ENCODE data around the gene DLG5.

Gene DLG5

DNA sequence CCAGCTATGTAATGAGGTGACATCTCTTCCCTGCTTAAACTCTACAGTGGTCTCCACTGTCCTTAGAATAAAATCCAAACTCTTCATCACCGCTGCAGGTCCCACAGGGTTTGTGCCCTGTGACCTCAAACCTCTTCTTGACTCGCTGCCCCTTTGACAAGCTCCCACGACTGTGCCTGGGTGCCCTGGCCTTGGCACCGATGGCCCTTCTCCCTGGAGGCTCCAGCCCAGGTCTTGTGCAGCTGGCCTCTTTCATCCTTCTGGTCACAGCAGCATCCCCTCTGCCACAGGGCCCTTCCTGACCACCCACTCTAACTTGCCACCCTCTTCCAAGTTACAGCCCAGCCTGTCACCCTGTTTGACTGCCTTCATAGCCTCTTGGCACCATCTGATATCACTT, 108.2 kb downstream of the DLG5 start:
- no peak for DNase-seq

DNA sequence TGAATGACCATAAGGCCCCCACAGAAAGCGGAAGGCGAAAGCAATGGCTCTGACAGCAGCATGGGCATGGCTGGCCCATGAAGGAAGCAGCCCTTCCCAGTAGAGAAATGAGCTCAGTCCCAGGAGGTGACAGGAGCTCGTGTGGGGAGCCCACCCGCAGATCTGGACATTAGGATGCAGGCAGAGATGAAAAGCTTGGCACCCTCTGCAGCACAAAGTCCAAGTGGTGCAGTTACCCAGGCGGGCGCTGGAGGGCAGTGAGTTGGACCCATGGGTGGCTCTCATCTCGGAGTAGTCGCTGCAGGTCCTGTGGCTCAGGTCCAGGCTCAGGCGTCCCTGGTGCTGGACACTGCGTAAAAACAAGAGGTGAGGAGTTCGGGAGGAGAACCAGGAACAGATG, 109.0 kb downstream of the DLG5 start:
- no peak for DNase-seq

DNA sequence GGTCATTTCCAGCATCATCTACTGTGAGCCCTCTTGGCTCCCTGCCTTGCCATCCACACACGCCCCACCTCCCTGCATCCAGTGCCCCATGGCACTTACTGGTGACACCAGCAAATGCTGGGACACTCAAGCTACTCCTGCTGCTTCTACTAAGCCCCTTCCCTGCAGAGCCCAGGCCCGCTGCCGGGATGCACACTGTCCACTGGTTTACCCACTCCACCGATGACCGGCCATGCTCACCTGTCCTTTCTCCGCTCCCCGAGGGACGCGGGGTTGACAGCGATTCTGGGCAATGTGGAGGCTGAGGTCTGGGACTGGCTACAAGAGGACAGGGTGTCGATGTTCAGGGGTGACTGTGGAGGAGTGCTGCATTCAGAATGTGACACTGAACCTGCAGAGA, 110.2 kb downstream of the DLG5 start:
- no peak for DNase-seq

DNA sequence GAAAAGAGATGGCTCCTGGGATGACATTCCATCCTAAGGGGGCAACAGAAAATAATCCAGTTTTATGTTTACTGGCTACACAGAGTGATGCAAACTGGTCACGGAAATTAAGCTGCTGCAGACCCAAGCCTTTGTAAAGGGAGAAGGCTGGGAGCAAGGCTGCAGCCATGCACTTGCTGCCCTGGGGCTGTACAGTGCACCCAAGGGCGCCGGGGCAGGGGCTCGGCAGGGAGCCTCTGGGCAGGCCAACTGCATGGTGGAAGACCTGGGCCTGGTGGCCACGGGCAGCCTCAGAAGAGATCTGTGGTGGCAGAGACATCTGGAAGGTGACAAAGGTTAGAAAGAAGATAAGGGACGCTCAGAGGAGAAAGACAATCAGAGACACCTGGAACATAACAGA, 113.8 kb downstream of the DLG5 start:
- no peak for DNase-seq

DNA sequence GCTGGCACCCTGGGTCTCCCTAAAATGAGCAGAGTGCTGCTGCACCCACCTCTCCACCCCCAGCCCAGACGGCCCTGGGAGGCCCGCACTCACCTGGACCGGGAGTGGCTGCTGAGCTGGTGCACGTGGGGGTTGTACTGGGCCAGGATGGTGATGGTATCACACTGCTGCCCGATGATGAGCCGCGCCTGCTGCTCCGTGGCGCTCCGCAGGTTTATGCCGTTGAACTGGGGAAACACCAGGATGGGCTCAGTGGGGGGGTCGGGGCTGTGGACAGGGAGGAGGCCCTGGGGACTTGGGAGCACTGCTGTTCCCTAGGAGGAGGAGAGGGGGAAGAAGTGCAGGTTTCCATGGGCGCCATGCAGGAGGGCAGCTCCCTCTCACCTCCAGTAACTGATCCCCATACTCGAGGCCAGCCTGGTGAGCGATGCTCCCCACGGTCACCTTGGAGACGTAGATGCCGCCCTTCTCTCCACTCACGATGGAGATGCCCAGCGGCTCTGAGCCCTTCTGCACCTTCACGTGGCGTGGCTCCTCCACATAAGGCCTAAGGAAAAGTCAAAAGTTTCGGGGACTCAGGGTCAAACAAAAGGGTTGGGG, 114.6 kb downstream of the DLG5 start:
- DNase-seq: no peak

DNA sequence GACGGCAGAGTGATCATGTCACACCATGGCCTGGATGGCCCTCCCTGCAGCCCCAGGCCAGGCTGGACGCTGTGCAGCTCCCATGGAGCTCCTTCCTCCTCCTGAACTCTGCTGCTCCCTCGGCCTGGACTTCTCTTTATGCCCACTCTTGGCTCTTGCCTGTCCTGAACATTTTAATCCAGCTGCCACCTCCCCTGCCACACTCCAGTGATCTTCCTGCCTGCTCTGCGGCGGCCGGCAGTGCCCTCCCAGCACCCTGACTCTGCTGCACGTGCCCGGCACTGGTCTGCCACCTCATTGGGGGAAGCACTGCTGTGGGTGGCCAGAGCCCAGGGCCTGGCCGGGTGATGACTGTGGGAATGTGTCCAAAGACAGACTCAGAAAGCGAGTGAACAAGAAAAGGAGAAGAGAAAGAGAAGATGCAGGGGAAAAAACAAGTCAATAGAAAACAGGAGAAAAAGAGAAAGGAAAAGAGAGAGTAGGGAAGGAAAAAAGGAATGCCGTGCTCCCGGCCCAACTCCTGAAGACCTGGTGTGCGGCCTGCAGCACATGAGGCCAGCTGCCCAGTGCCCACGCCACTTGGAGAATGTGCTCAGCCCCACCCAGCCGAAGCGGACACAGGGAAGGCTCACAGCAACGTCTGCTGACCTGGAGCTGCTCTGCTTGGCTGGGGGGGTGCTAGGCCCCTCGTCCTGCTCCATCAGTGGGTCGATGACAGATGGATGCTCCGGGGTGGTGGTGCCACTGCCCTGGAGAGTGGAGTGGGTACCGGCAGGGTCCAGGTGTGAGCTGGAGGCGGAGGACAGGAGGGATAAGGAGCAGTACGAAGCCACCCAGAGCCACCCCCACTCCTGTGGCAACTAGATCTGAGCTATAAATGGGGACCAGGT, 115.9 kb downstream of the DLG5 start:
- DNase-seq: no peak

DNA sequence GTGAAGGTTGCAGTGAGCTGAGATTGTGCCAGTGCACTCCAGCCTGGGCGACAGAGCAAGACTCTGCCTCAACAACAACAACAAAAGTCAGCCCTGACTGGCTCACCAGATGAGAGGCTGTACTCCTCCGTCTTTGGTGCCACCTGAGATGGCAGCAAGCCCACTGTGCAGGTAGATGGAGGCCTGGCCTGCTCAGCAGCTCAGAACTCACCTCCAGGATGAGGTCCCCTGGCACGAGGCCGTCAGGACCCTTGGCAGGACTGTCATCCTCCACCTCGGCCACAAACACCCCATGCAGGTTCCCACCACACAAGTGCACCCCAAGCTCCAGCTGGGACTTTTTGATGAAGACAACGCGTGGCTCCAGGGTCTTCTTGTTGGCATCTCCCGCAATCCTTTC, 117.2 kb downstream of the DLG5 start:
- DNase-seq: no peak

DNA sequence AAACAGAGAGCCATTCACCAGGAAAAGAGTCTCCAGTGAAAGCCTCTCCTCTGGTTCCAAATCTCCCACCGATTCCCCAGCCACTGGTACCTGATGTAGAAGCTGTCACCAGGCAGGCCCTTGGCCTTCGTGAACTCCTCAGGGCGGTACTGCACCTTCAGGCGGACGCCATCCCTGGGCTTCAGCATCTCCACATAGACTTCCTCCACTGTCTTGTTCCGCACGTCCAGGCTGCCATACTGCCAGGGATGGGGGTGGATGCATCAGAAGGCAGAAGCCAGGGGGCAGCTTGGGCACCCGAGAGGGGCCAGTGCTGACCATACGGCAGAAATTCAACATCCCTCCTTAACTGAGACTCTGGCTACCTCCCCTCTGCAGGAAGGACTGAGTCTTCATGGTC, 118.8 kb downstream of the DLG5 start:
- DNase-seq: no peak

DNA sequence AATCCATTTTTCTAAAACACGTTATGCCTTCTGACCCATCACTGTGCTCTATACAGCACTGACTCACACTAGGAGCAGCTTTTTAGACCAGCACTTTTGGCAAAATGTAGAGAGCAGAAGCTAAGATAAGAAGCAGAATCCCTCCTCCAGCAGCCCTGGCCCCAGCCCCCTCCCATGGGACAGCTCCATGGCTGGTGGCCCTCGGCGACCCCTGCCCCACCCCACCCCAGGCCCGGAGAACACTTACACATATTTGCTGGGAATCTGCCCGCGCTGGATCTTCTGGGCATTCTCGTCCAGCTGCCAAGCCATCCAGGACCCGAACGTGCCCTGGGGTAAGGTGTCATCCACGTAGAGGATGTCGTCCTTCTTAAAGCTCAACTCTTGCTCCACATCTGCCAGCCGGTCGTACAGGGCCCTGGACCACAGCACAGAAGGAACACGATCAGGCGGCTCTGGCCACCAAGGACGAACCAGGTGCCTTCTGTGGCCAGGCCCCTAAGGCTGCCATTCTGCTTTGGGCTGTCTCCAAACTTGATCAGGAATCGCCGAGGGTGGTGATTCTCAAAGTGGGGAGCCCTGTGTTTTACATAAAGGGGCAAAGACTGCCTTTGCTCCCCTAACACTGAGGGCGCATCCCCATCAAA, 119.9 kb downstream of the DLG5 start:
- no peak for DNase-seq

DNA sequence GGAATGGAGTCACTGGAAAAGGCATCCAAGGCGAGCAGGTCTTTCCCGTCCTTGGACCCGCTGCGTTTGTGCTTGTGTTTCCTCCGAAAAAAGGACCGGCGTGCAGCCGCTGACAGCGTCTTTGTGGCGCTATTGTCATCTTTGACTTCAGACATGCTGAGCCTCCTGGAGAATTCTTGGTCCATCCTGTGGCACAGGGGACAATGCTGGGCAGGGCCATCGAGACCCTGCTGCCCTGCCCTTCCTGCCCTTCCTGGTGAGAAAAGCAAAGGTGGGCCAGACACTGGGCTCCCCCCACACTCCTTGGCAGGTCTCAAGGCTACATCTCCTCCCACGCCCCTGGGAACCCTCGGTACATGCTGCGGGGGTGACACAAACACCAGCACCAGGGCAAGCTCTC, 120.9 kb downstream of the DLG5 start:
- no peak for DNase-seq

DNA sequence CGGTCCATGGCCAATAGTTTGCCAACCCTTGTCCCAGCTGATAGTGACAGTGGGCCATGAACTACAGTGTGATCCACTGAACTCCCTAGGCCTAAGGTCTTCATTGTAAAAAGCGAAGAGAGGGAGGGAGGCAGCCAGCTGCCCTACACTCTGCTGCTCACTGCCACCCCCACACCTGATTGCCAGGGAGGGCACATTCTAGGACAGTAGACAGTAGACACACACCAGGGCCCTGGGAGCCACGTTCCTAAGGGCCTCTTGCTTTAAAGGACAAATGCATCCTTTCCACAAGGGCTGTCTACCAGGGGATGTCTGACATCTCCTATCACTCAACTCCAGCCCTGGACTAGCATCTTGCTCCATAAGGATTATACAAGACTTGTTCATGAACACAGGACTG, 122.2 kb downstream of the DLG5 start:
- DNase-seq: no peak

DNA sequence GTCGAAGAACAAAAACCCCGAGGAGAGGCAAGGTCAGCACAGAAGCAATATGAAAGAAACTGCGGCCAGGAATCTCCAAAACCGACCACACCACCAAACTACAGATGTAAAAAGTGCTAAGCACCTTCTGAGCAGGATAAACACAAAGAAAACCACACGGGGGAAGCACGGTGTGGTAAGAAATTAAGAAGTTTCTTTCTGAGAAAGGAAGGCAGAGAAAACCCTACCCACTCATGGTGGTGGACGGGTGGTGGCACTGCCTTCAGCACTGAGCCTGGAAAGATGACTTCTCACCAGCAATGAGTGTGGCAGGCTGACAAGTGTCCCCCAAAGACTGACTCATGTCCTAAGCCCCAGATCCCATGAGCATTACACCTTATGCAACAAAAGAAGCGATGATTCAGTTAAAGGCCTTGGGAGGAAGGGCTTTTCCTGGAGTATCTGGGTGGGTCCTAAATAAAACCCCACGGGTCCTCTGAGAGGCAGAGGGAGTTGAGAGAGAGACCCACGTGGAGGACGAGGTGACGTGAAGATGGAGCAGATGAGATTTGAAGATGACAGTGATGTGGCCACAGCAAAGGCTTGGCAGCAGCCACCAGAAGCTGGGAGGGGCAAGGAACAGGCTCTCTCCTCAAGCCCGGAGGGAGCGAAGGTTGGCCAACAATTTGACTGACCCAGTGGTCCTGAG, 124.9 kb downstream of the DLG5 start:
- DNase-seq: no peak

DNA sequence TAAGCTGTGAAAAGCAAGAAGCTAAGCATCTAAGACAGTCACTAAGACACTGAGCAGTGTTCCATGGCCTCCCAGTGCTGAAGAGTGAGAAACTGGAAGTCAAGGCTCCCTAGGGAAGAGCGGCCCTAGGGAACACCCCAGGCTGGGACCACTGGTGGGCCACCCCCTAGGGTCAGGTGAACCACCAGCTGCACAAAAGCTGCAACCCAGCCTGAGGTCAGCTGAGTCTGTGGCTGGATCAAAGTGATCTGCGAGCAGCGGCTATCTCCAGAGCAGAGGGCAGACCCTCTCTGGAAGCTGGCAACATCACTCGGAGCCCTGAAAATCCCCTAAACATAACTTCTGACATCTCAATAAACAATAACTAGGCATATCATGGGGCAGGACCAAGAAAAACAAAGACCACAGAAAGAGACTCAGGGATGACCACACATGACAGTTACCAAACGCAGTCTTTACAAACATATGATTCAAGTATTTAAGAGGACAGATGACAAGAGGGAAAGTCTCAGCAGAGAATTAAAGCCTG, 125.8 kb downstream of the DLG5 start:
- DNase-seq: no peak

DNA sequence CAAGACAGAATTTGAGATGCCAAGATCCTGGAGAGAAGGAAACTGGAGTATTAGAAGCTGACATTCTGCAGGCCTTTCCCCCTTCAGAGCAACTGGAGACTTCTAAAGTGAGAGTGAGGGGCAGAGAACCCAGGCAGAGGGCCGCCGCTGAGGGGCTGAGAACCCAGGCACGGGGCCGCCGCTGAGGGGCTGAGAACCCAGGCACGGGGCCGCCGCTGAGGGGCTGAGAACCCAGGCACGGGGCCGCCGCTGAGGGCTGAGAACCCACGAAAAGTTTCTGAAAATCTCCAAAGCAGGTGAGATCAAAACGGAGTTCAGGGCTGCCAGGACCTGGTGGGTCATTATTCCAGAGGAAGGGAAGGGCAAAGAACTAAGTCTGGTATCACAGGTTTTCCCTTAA, 126.2 kb downstream of the DLG5 start:
- DNase-seq: no peak

DNA sequence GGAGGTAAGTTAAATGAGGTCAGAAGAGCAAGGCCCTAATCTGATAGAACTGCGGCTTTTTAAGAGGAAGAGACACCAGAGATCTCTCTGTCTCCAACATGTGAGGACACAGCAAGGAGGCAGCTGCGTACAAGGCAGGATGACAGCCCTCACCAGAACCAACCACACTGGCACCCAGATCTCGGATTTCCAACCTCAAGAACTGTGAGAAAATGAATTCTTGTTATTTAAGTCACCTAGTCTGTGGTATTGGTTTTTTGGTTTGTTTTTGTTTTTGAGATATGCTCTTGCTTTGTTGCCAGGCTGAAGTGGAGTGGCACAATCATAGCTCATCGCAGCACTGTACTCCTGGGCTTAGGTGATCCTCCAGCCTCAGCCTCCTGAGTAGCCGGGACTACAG, 127.2 kb downstream of the DLG5 start:
- DNase-seq: no peak

DNA sequence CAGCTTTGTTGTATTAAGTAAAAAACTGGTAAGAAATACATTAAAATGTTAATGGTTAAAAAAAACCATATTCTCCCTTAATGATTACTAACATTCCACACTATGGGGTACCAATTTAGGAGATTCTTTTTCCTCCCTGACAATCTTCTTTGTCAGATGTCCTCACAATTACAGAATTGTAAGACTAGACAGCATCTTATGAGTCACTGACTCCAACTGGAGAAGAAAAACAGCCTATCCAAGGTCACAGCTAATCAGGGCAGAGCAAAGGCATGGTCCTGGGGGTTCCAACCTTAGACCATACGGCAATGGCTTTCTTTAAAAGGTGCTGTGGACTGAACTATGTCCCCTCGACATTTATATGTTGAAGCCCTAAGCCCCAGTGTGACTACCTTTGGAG, 127.6 kb downstream of the DLG5 start:
- no peak for DNase-seq

DNA sequence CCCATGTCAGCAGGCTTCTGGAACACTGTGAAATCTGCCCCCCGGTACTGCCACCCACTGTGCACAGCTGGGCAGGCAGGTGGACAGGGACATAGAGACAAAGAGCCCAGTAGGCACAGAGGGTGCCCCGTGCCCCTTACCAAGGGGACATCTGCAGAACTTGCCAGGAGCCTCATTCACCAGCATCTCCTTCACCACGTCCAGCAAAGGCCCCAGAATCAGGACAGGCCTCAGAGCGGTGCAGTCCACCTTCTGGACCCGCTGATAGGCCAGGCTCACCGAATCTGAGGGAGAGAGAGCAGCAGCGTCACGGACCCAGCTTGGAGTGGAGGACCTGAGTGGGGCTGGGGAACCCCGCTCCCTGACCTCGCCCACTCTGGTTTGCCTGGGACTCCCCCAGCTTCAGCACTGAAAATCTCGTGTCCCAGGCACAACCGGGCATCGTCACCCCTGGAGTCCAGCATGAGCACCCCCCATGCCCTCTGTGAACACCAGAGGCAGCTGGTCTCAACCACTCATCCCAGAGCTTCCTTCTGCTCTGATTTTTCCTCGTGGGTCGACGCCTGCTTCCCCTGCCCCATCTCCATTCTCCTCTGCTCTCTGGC, 130.1 kb downstream of the DLG5 start:
- DNase-seq: no peak

DNA sequence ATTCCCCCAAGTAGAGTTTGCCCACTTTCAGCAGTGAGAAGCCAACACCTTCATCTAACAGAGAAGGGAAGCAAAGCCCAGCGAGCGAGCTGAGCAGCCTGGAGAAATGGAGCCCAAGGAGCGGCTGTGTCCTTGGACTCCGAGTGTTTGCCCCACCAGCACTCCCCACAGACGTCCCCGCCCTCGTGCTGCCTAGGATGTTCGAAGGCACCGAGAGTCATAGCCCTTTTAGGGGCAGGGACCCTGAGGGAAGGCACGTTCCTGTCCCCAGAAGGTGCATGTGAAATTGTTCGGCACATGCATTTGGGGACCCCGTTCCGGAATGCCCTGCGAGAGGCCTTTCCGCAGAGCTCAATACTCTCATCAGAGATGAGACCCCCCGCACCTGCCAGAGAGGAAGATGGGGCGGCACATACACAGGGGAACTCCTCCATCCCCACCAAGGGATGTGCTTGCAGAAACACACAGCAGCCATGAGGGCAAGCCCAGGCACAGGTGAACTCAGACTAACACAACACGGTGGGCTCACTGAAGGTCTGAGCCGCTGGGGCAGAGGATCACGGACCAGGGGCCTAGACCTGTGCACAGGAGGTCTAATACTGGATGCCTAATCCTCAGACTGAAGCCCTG, 131.0 kb downstream of the DLG5 start:
- no peak for DNase-seq

DNA sequence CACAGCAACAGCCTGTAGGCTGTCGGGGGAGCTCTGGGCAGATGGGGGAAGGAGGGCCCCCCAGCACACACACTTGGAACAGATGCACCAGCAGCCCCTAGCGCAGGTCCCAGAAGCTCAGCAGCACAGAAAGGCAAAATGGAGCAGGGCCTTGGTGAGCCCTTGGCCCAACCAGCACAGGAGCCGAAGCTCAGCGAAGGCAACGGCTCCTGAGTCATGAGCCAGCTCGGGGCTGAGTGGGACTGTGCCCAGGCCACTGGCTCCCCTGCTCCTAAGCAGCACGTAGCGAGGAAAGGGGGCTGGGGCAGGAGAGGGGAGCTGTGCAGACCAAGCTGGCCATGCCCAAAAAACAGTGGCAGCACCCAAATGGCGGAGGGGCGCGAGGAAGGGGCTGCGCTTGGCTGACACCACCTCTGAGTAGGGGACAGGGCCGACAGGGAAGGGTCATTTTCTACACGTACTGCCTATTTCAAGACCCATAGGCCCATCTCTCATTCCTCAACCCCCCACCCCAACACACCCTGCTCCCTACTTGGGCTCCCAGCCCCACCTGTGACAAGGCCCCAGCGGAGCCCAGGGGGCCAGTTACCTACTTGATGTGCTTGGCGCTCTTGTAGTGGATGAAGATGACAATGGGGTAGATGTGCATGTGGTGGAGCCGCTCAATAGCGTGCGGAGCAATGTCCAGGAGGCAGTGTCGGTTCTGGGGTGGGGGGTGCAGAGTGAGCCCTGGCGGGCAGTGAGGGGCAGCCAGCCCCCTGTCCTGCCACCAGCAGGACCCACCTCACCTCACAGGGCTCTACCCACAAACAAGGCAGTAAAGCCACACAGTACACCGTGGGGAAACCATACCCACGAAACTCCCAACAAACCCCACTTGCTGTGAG, 132.1 kb downstream of the DLG5 start:
- no peak for DNase-seq

DNA sequence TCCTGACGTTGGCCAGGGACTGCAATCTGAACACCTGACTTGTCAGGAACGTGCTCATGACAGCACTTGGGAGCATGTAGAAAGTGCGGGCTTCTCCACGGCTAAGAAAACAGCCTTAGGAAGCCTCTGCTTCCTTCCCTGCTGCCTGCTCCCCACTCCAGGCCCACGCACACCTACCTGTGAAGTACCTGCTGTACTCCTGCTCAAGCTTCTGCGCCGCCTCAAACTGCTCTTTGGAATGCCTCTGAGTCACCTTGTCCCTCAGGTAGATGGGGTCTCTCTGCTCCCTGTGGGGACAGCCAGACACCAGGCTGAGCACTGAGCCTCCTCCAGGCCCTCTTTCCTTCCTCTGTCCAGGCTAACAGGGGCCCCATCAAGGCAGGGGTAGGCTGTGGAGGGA, 132.7 kb downstream of the DLG5 start:
- no peak for DNase-seq

DNA sequence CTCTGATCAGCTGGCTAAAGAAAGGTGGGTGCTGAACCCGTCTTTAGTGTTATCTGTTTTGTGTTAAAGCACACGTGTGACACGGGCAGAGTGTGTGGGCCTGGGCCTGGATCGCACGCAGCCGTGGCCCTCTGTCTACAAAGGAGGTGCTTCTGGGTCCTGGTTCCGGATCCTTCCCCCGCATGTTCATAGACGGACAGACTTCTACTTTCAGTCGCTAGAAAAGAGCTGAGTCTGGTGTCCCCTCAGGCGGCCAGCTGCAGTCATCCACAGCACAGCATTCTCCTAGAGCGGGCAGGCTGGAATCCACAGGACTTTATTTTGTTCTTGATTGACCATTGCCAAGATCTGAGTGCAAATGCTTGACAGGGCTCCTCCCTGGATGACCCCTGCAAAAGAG, 134.4 kb downstream of the DLG5 start:
- no peak for DNase-seq

All from islet precursor cell (in vitro differentiated cells).